ENCODE measurements around the gene NELFB.

Gene NELFB

DNA sequence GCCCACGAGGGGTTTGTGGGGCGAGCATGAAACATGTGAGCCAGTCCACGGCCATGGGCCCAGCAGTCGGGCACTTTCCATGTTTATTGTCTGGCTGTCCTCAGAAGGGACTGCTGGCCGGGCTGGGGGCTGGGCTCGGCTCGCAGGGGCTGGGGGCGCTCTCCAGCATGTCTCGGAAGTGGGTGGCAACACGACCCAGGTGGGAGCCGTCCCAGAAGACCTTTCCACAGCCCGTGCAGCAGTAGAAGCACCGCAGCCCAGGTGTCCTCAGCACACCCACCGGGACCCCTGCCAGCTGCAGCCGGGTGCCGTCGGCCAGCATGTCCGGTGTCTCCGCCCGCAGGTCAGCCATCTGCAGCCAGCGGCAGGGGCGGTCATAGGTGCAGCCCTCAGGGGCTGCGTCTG, 51.7 kb downstream of the NELFB start:
- DNase-seq = peak; percentile 48

DNA sequence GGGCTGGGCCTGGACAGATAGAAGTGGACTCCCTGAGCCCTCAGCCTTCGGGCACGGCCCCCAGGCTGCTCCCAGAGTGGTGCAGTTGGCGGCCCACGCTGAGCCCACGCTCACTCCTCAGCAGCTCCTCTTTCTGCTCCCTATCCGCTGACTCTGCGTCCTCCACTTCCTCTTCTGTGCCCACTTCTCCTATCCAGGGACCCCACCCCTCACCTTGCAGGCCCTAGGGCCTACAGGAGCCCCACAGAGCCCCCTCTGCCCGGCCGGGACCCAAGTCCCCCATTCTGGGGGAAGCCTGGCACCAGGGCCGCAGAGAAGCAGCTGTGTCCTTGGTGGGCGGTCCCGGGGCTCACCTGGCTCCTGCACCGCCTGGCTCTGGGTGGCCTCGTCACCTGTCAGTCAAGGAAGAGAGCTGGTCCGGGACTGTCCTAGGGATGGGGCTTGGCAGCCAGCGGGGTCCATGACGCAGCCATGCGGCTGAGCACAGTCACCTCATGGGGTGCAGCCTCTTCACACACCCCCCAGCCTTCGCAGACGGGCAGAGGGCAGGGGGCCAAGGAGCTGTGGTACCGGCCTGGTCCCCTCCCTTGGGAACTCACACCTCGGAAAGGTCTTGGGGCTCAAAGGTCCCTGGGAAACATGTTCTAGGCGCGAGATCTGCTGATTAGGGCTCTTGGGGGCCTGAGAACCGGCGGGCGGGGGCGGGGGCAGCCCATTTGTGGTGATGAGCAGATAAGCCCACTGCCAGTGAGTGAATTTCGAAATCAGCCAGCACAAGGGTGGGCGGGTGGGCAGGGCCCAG, 52.3 kb downstream of the NELFB start:
- DNase-seq = no peak

DNA sequence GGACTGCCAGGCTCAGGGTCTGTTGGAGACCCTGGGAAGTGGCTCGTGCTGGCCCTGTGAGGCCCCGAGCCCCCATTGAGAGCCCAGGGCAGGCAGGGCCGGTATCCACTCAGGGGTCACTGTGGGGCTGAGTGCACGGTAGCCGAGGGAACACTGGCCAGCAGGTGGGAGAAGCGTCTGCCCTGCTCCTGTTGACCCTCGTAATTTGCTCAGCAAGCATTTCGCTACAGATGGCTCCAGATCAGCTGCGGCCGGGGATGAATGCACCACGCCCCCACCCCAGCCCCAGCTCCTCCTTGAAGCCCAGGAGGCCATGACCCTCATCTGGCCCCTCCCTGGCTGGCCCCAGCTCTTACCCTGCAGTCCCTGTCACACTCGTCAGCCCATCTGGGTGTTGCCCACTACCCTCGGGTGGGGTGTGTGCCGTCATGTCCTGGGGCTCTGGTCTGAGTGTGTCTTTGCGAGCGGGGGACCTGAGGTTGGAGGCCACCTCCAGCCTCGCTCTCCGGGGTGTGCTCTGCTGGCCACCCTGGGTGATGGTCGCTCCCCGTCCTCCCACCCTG, 53.0 kb downstream of the NELFB start:
- DNase-seq = peak; percentile 38

GRCh38 chr9:137309368-137310188, 54.5 kb downstream of the NELFB start:
- no peak for DNase-seq

- no peak for DNase-seq
Measured at GRCh38 chr9:137310189-137311052, 55.3 kb downstream of the NELFB start.

GRCh38 chr9:137311171-137311985, 56.3 kb downstream of the NELFB start:
- no peak for DNase-seq

DNA sequence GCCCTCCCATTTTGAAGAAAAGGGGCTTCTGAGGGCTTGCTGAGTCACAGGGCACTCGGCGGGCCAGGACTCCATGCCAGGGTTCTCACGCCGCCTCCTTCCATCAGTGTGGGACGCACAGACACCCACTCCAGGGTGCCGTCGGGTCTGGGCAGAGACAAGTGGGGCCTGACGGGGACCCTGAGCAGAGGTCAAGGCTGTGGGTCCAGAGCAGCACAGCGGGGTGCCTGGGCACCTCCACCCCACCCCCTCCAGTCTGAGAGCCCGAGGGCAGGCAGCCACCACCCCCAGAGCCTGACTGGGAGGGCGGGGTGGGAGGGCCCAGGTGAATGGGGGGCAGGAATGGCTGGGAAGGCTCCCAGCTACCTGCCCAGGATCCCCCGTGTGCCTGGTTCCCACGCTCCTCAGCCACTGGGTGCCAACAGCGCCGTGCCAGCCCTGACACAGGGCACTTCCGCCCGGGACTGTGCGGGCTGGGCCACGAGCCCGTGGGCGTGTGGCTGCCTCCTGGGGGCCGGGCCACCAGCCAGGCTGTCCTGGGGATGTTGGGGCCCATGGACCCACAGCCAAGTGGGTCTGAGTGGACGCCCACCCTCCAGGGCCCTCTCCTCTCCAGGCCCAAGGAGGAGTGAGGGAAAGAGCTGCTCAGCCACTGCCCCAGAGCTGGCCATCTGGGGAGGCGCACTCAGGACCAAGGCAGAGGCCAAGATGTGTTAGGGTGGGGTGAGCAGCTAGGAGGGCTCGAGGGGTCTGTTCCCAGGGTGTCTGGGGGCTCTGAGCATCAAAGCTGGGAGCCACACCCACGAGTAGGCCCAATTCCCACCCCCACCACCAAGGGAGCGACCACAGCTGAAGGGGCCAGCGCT, 57.1 kb downstream of the NELFB start:
- DNase-seq = no peak

DNA sequence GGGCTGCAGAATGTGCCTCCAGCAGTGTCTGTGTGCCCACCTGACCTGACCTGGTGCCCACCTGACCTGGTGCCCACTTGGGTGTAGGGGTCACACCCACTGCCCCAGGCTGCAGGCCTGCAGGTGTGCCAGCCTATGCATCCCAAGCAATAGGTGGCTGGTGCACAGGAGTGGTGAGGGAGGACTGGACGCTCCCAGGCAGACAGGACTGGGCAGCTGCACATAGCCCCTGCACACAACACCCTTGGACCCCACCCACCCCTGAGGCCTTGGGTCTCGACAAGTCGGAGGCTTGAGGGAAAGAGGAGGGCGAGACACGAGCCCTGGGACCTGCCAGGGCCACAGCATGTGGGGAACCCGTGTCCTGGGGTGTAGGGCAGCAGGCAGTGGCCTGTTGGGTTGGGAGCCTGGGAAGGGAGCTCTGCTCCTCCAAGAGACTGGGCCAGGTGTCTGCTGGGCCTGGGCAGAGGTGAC, 57.8 kb downstream of the NELFB start:
- no peak for DNase-seq

- DNase-seq = peak; percentile 42
Measured at GRCh38 chr9:137313326-137313936, 58.3 kb downstream of the NELFB start.

- no peak for DNase-seq
Measured at GRCh38 chr9:137313956-137314560, 58.9 kb downstream of the NELFB start.

GRCh38 chr9:137314561-137315560, 59.7 kb downstream of the NELFB start:
- DNase-seq = peak; percentile 38

GRCh38 chr9:137315581-137316011, 60.5 kb downstream of the NELFB start:
- peak; percentile 42 for DNase-seq

- DNase-seq = peak; percentile 63
Measured at GRCh38 chr9:137316012-137316981, 61.2 kb downstream of the NELFB start.

DNA sequence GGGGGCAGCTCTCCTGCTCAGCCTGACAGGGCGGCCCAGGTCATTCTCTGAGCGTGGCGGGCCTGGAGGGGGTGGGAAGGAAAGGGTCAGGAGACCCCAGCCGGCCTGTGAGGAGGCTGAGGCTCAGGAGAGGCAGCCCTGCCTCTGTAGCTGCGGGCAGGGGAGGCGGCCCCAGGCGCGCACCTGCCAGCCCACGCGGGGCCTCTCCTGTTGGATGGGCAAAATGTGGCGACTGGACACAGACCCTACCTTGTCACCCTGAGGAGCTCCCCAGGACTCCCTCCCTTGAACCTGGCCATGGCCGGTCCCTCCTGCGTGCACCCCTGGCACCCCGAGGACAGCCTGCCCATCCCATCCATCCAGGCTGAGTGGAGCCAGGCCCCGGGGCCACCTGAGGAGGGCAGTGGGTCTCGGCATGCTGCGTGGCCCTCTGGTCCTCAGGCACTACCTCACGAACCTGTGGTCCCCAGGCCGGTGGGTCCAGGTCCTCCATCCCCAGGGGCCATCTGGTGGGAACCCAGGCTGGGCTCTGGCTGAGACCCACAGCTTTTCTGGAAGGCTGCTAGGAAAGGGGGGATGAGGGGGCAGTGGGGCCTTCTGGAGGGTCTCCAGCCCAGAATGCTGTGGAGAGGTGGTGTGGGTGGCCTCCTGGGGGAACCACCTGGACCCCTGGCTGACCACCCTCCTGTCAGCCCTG, 62.0 kb downstream of the NELFB start:
- no peak for DNase-seq

- DNase-seq = no peak
Measured at GRCh38 chr9:137317718-137318511, 62.8 kb downstream of the NELFB start.

DNA sequence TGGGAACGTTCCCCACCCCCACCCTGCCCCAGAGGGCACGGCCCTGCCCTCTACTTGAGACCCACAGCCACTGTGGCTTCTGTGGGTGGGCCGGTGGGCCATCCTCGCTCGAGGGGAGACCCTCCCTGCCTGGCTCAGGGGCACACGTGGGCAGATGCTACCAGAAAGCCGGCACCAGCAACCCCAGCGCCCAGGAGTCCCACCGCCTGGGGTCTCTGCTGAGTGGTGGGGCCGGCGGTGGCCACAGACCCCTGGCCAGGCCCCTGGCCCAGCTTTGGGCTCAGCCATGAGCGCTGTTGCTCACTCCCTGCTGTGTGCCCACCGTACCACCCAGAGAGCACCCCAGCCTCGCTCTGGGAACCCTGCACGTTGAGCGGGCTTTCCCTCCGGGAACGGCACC, 63.5 kb downstream of the NELFB start:
- DNase-seq = peak; percentile 41

Measured in right forelimb (tissue), 1 donor.